Peyer's patch (tissue), 4 donors: ENCODE measurements around the gene CLTB. TPM values are rescaled to one million over a fixed set of nuclear protein-coding genes. Genes with fewer than 3 reads are reported as not detected.

Experiments
- DNase-seq, 3 donors: peaks; one replicate each; pipeline ENCODE4 v3.0.0-alpha.2; 2017 to 2019
- H3K27ac ChIP-seq, 4 donors: fragments of 200-600 bp; sonication (generic); one replicate each; pipeline ENCODE4 v1.5.1; 2016 to 2019
- H3K27me3 ChIP-seq, 2 donors: fragments of 200-600 bp; sonication (generic); one replicate each; pipeline ENCODE4 v1.5.1; 2019
- H3K36me3 ChIP-seq, 3 donors: fragments of 200-600 bp; sonication (generic); one replicate each; pipeline ENCODE4 v1.5.1; 2016 to 2019
- H3K4me1 ChIP-seq, 4 donors: fragments of 200-600 bp; sonication (generic); one replicate each; pipeline ENCODE4 v1.5.1; 2016 to 2019
- H3K4me3 ChIP-seq, 4 donors: fragments of 200-600 bp; sonication (generic); 1 replicate in 3 of 4; 2 replicates in 1 of 4; pipeline ENCODE4 v1.5.1; 2016 to 2019; ENCODE audit warnings: mild to moderate bottlenecking in 1 of 4
- H3K9me3 ChIP-seq, 4 donors: fragments of 200-600 bp; sonication (generic); one replicate each; pipeline ENCODE4 v1.5.1; 2016 to 2019; ENCODE audit warnings: mild to moderate bottlenecking in 1 of 4
- POLR2A ChIP-seq, 2 donors: fragments of 450-650 bp; IDR thresholded peaks; one replicate each; pipeline ENCODE4 v1.5.1; 2017; ENCODE audit warnings: antibody characterized with exemption in 2 of 2, mild to moderate bottlenecking in 2 of 2, moderate library complexity in 2 of 2
- total RNA-seq, 4 donors: library from RNA; depleted of rRNA; stranded (reverse); fragments of >200 nt; gene quantifications; one replicate each; pipeline ENCODE4 v1.1.0, GENCODE V29; 2016
- TF ChIP-seq, protein P1 (sequence below), 6 experiments: fragments of 450-650 bp in 4 of 6; fragments of 200-600 bp in 2 of 6; sonication (generic) in 1 of 6; IDR thresholded peaks; one replicate each; pipeline ENCODE4 v1.5.1; 2017 to 2019; ENCODE audit warnings: antibody characterized with exemption in 6 of 6, mild to moderate bottlenecking in 3 of 6, moderate library complexity in 1 of 6

CLTB gene
- total RNA-seq, 4 donors from 2014 or later, result 87.5 to 211 (median 196) TPM

- DNase-seq, result peak in 2 of 3 donors; percentile 35 to 59
- H3K4me1 ChIP-seq, result peaks cover 0 to 25% (median 12%) of the 10 kb centered on the region in 4 donors
- peaks cover 0 to 19% (median 0%) of the 10 kb centered on the region in 3 donors for H3K36me3 ChIP-seq
- TF ChIP-seq, protein P1, sequence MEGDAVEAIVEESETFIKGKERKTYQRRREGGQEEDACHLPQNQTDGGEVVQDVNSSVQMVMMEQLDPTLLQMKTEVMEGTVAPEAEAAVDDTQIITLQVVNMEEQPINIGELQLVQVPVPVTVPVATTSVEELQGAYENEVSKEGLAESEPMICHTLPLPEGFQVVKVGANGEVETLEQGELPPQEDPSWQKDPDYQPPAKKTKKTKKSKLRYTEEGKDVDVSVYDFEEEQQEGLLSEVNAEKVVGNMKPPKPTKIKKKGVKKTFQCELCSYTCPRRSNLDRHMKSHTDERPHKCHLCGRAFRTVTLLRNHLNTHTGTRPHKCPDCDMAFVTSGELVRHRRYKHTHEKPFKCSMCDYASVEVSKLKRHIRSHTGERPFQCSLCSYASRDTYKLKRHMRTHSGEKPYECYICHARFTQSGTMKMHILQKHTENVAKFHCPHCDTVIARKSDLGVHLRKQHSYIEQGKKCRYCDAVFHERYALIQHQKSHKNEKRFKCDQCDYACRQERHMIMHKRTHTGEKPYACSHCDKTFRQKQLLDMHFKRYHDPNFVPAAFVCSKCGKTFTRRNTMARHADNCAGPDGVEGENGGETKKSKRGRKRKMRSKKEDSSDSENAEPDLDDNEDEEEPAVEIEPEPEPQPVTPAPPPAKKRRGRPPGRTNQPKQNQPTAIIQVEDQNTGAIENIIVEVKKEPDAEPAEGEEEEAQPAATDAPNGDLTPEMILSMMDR (IDR thresholded peaks at IDR 0.05), result no peak
- TF ChIP-seq POLR2A (IDR thresholded peaks at IDR 0.05), result no peak
- H3K27me3 ChIP-seq, result no peaks in the 10 kb centered on the region
- H3K4me3 ChIP-seq, result peak overlapping the region; percentile 82 to 98 (median 90)
- H3K27ac ChIP-seq, result peak overlapping the region; percentile 76 to 84 (median 79)
- H3K9me3 ChIP-seq, result no peaks in the 10 kb centered on the region
These were observed 55.4 kb downstream of the CLTB start for GRCh38 chr5:176360894-176361436.

- no peak overlapping the region for H3K4me3 ChIP-seq
- DNase-seq, result no peak
These were observed 56.7 kb downstream of the CLTB start for GRCh38 chr5:176359658-176360057.

GRCh38 chr5:176356179-176356566 lies 60.2 kb downstream of the CLTB start:
- peaks cover 0 to 63% (median 0%) of the 10 kb centered on the region in 3 donors for H3K36me3 ChIP-seq
- peaks cover 0 to 10% (median 4%) of the 10 kb centered on the region in 4 donors for H3K4me1 ChIP-seq
- H3K9me3 ChIP-seq, result no peaks in the 10 kb centered on the region
- no peak for DNase-seq
- no peak overlapping the region for H3K27ac ChIP-seq
- H3K4me3 ChIP-seq, result no peak overlapping the region
- TF ChIP-seq, protein P1 (IDR thresholded peaks at IDR 0.05), result no peak
- no peak for TF ChIP-seq POLR2A (IDR thresholded peaks at IDR 0.05)
- H3K27me3 ChIP-seq, result no peaks in the 10 kb centered on the region

More at GRCh38 chr5:176359658-176360057, 56.7 kb downstream of the CLTB start:
- peaks cover 0 to 29% (median 0%) of the 10 kb centered on the region in 3 donors for H3K36me3 ChIP-seq
- H3K4me1 ChIP-seq, result peaks cover 0 to 17% (median 5%) of the 10 kb centered on the region in 4 donors
- H3K9me3 ChIP-seq, result no peaks in the 10 kb centered on the region
- H3K27ac ChIP-seq, result no peak overlapping the region
- no peak for TF ChIP-seq POLR2A (IDR thresholded peaks at IDR 0.05)
- TF ChIP-seq, protein P1 (IDR thresholded peaks at IDR 0.05), result no peak
- no peaks in the 10 kb centered on the region for H3K27me3 ChIP-seq

DNA sequence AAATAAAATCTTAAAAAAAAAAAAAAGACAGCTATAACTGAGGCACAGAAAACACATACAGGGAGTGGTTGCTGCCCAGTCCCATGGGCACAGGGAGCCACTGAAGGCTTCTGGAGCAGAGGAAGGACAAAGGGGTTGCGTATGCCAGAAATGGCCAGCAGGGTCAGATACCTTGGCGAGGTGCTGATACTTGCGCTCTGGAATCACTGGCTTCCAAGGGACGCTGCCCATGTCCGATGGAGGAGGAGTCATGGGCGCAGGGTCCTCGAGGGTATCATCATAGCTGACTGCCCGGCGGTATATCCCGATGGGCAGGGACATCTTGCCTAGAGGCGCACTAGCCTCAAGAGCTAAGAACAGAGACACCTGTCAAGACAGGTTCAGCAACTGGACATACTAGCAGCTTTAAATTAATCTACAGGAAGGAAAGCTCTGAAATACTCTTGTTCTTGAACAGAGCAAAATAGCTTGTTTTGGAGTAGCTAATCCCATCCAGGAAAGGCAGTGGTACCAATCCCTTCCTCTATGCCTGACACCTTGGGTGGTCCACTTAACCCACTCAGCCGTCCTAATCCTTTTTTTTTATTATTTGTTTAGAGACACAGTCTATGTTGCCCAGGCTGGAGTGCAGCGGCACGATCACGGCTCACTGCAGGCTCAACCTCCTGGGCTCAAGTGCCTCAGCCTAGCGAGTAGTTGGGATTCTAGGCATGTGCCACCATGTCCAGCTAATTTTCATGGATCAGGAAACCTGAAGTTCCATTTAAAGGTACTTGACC lies 60.8 kb downstream of the CLTB start:
- H3K9me3 ChIP-seq, result no peaks in the 10 kb centered on the region
- TF ChIP-seq, protein P1 (IDR thresholded peaks at IDR 0.05), result no peak
- no peak for TF ChIP-seq POLR2A (IDR thresholded peaks at IDR 0.05)
- no peak for DNase-seq
- H3K4me1 ChIP-seq, result peaks cover 0 to 9% (median 3%) of the 10 kb centered on the region in 4 donors
- no peak overlapping the region for H3K27ac ChIP-seq
- H3K4me3 ChIP-seq, result no peak overlapping the region
- H3K36me3 ChIP-seq, result peaks cover 0 to 66% (median 0%) of the 10 kb centered on the region in 3 donors
- no peaks in the 10 kb centered on the region for H3K27me3 ChIP-seq

GRCh38 chr5:176353533-176353932 lies 62.8 kb downstream of the CLTB start:
- no peak for TF ChIP-seq POLR2A (IDR thresholded peaks at IDR 0.05)
- TF ChIP-seq, protein P1 (IDR thresholded peaks at IDR 0.05), result no peak
- Histone ChIP-seq H3K9me3 (no peaks in the 10 kb centered on the region), H3K27ac (no peak overlapping the region), H3K27me3 (no peaks in the 10 kb centered on the region), H3K36me3 (peaks cover 0 to 79% (median 0%) of the 10 kb centered on the region in 3 donors), H3K4me1 (no peaks in the 10 kb centered on the region), H3K4me3 (no peak overlapping the region)
- no peak for DNase-seq
